ENCODE measurements around the gene DNAJC2. TPM values are rescaled to one million over a fixed set of nuclear protein-coding genes. Genes with fewer than 3 reads are reported as not detected.

The DNAJC2 gene
- polyA plus RNA-seq, 1 donor from 2014 or later: 29.7 TPM

DNA sequence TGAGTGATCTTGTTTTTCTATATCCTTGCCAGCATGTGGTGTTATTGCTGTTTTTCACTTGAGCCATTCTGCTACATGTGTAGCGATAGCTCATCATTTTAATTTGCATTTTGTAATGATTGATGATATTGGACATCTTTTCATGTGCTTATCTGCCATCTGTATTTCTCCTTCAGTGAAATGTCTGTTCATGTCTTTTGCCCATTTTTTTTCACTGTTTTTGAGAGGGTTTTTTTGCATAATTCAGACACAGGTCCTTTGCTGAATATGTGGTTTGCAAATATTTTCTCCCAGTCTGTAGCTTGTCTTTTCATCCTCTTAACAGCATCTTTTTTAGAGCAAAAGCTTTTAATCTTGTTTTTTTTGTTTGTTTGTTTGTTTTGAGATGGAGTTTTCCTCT lies 51.0 kb downstream of the DNAJC2 start:
- Histone ChIP-seq H3K79me2 (replicated peaks; ENCODE audit: insufficient read depth, low read length) (peaks cover 13% of the 10 kb centered on the region), H2AFZ (ENCODE audit: low read depth, low read length) (no peak overlapping the region)

DNA sequence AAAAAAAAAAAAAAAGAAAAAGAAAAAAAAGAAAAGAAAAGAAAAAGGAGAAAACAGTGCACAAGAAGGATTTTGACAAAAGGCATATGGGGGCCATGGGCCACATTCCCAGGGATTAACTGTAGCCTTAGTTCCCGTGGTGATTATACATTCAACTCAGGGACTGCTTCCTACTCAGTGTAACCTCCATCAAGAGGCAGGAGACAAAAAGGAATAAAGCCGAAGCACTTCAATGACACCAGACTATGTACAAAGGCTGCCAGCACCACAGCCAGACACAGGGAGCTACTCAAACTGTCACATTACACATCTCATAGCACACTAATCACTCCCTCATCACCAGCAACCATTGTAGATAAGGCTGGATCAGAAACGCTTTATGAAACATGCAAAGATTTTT lies 52.4 kb downstream of the DNAJC2 start:
- no peaks in the 10 kb centered on the region for H3K79me2 ChIP-seq (replicated peaks; ENCODE audit: insufficient read depth, low read length)
- TF ChIP-seq EZH2 (IDR thresholded peaks at IDR 0.05; ENCODE audit: borderline replicate concordance, insufficient read depth, low read length, poor library complexity, severe bottlenecking) (no peak), SMC3 (conservative IDR thresholded peaks at IDR 0.05; ENCODE audit: poor library complexity) (no peak), TAF1 (IDR thresholded peaks at IDR 0.05; ENCODE audit: low read depth) (no peak), POLR2AphosphoS5 (IDR thresholded peaks at IDR 0.05) (no peak), MXI1 (conservative IDR thresholded peaks at IDR 0.05; ENCODE audit: poor library complexity, severe bottlenecking) (no peak), RAD21 (conservative IDR thresholded peaks at IDR 0.05) (no peak), REST (IDR thresholded peaks at IDR 0.05; ENCODE audit: borderline replicate concordance) (no peak)

More for the DNA sequence above, 51.0 kb downstream of the DNAJC2 start:
- Histone ChIP-seq H3F3A (ENCODE audit: insufficient read depth, low read length, poor library complexity, severe bottlenecking) (no peaks in the 10 kb centered on the region), H3K9me3 (ENCODE audit: low read length) (no peaks in the 10 kb centered on the region), H3K9me2 (ENCODE audit: insufficient read depth, low read length) (no peaks in the 10 kb centered on the region), H3K4me3 (ENCODE audit: low read length) (no peak overlapping the region), H3K4me2 (ENCODE audit: low read length) (no peak overlapping the region), H4K20me1 (ENCODE audit: insufficient read depth) (no peaks in the 10 kb centered on the region), H3K36me3 (ENCODE audit: insufficient read depth, low read length) (no peaks in the 10 kb centered on the region), H3K27ac (ENCODE audit: low read length) (no peak overlapping the region), H3K9ac (ENCODE audit: low read length) (no peak overlapping the region), H3K27me3 (ENCODE audit: insufficient read depth, low read depth, low read length) (no peaks in the 10 kb centered on the region)
- TF ChIP-seq CTCF (IDR thresholded peaks at IDR 0.05; ENCODE audit: poor library complexity, severe bottlenecking) (no peak), POLR2AphosphoS5 (IDR thresholded peaks at IDR 0.05) (no peak), SMC3 (conservative IDR thresholded peaks at IDR 0.05; ENCODE audit: poor library complexity) (no peak), TAF1 (IDR thresholded peaks at IDR 0.05; ENCODE audit: low read depth) (no peak), EZH2 (IDR thresholded peaks at IDR 0.05; ENCODE audit: borderline replicate concordance, insufficient read depth, low read length, poor library complexity, severe bottlenecking) (no peak), EP300 (conservative IDR thresholded peaks at IDR 0.05; ENCODE audit: poor library complexity, severe bottlenecking) (no peak), RAD21 (conservative IDR thresholded peaks at IDR 0.05) (no peak), REST (IDR thresholded peaks at IDR 0.05; ENCODE audit: borderline replicate concordance) (no peak), MXI1 (conservative IDR thresholded peaks at IDR 0.05; ENCODE audit: poor library complexity, severe bottlenecking) (no peak)

More for the DNA sequence above, 52.4 kb downstream of the DNAJC2 start:
- H3K9me3 ChIP-seq (ENCODE audit: low read length): no peaks in the 10 kb centered on the region
- no peak overlapping the region for H3K9ac ChIP-seq (ENCODE audit: low read length)
- H3K36me3 ChIP-seq (ENCODE audit: insufficient read depth, low read length): no peaks in the 10 kb centered on the region
- no peak overlapping the region for H3K4me2 ChIP-seq (ENCODE audit: low read length)
- no peak overlapping the region for H3K4me3 ChIP-seq (ENCODE audit: low read length)
- H4K20me1 ChIP-seq (ENCODE audit: insufficient read depth): no peaks in the 10 kb centered on the region
- H2AFZ ChIP-seq (ENCODE audit: low read depth, low read length): no peak overlapping the region
- no peaks in the 10 kb centered on the region for H3K9me2 ChIP-seq (ENCODE audit: insufficient read depth, low read length)
- no peaks in the 10 kb centered on the region for H3F3A ChIP-seq (ENCODE audit: insufficient read depth, low read length, poor library complexity, severe bottlenecking)
- H3K27me3 ChIP-seq (ENCODE audit: insufficient read depth, low read depth, low read length): no peaks in the 10 kb centered on the region
- peak overlapping the region; percentile 60 for H3K27ac ChIP-seq (ENCODE audit: low read length)
